Fibroblast of peridontal ligament (primary cell): ENCODE data around the gene SETD5.
"Not testable (repeated sequence)": the region's sequence is repeated elsewhere in the genome, so short reads cannot be mapped to it uniquely, and the experiment has no call there.

ENCODE experiments used
- DNase-seq: peaks from one replicate; pipeline ENCODE4 v3.0.0-alpha.2; 2010; ENCODE audit errors: extremely low read depth

SETD5 gene

GRCh38 chr3:9467451-9467850, 70.0 kb downstream of the SETD5 start:
- no peak for DNase-seq

GRCh38 chr3:9468460-9468859, 71.0 kb downstream of the SETD5 start:
- no peak for DNase-seq

GRCh38 chr3:9469986-9470385, 72.6 kb downstream of the SETD5 start:
- no peak for DNase-seq

- no peak for DNase-seq
Observed at GRCh38 chr3:9473496-9474065, 76.2 kb downstream of the SETD5 start.

GRCh38 chr3:9474482-9474881, 77.1 kb downstream of the SETD5 start:
- no peak for DNase-seq

- no peak for DNase-seq
Observed at GRCh38 chr3:9476935-9477334, 79.5 kb downstream of the SETD5 start.

GRCh38 chr3:9480265-9480664, 82.8 kb downstream of the SETD5 start:
- DNase-seq = no peak

GRCh38 chr3:9485248-9485647, 87.8 kb downstream of the SETD5 start:
- DNase-seq = no peak

- DNase-seq = no peak
Observed at GRCh38 chr3:9491506-9491905, 94.1 kb downstream of the SETD5 start.

- not testable (repeated sequence) for DNase-seq
Observed at GRCh38 chr3:9494036-9494435, 96.6 kb downstream of the SETD5 start.

GRCh38 chr3:9496893-9497292, 99.5 kb downstream of the SETD5 start:
- no peak for DNase-seq

GRCh38 chr3:9497821-9498565, 100.6 kb downstream of the SETD5 start:
- no peak for DNase-seq

GRCh38 chr3:9498781-9499180, 101.4 kb downstream of the SETD5 start:
- no peak for DNase-seq

GRCh38 chr3:9499455-9500107, 102.2 kb downstream of the SETD5 start:
- no peak for DNase-seq

- DNase-seq = peak; percentile 27
Observed at GRCh38 chr3:9500108-9501050, 103.0 kb downstream of the SETD5 start.

GRCh38 chr3:9501226-9501625, 103.8 kb downstream of the SETD5 start:
- DNase-seq = no peak

- DNase-seq = peak; percentile 64
Observed at GRCh38 chr3:9503283-9503682, 105.9 kb downstream of the SETD5 start.

- DNase-seq = no peak
Observed at GRCh38 chr3:9507586-9508578, 110.5 kb downstream of the SETD5 start.

- no peak for DNase-seq
Observed at GRCh38 chr3:9508781-9509180, 111.4 kb downstream of the SETD5 start.

- DNase-seq = no peak
Observed at GRCh38 chr3:9512456-9513045, 115.1 kb downstream of the SETD5 start.
